ENCODE data around the gene RSAD1. TPM values are rescaled to one million over a fixed set of nuclear protein-coding genes. Genes with fewer than 3 reads are reported as not detected.

Gene RSAD1
- polyA plus RNA-seq, 3 donors = 52.7 to 62.3 (median 58.9) TPM

DNA sequence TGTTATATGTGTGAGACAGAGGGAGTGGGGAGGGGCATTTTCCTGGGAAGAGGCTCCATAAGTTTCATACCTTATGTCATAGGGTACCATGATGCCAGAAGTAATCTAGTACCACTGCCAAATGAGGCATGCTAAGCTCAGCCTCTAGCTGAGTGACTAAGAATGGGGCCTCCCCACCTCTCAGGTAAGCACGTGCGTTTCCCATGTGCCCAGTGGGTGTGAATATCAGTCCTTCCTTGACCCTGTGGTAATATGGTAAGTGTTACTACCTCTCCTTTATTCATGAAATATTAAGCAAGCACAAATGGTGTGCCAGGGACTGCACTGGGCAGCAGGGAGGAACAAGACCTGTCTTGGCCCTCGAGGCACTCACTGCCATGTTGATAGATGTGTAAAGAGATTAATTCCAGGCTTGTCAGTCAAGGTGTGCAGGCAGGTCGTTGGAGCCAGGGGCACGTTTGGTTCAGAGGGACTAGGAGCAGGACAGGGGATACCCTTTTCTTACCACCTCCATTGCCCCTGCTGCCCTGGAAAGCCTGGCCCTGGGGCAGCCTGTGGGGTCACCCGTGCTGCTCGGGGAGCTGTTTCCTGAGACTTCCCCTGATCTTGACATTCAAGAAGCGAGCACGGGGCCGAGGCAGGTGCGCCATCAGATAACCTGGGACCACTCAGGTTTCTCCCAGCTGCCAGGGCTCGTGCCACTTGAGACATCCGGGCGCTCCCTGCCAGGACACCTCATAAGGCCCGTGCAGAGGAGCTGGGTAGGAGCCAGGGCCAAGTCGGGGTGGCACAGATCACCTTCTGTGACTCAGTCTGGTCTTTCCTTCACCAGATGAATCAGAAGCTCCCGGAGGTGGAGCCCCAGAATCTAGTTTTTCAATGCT, 8.8 kb downstream of the RSAD1 start:
- DNase-seq = no peak

GRCh38 chr17:50488880-50489279, 10.2 kb downstream of the RSAD1 start:
- DNase-seq = no peak

- DNase-seq = no peak
These were observed 12.8 kb downstream of the RSAD1 start for GRCh38 chr17:50491505-50491904.

DNA sequence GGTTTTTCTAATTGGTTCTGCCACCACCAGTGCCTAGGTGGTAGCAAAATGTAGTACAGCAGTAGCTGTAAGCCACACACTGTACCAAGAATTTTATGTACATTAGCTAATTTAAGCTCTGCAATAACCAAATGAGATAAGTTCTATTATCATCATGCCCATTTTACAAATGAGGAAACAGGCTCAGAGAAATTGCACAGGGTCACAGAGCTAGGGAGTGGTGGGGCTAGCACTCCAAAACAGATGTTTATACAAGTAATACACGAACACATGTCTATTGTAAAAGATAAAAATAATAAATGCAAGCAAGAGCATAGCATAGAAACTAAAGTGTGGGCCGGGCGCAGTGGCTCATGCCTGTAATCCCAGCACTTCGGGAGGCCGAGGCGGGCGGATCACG, 13.6 kb downstream of the RSAD1 start:
- DNase-seq = no peak

GRCh38 chr17:50493744-50494143, 15.1 kb downstream of the RSAD1 start:
- DNase-seq = no peak

DNA sequence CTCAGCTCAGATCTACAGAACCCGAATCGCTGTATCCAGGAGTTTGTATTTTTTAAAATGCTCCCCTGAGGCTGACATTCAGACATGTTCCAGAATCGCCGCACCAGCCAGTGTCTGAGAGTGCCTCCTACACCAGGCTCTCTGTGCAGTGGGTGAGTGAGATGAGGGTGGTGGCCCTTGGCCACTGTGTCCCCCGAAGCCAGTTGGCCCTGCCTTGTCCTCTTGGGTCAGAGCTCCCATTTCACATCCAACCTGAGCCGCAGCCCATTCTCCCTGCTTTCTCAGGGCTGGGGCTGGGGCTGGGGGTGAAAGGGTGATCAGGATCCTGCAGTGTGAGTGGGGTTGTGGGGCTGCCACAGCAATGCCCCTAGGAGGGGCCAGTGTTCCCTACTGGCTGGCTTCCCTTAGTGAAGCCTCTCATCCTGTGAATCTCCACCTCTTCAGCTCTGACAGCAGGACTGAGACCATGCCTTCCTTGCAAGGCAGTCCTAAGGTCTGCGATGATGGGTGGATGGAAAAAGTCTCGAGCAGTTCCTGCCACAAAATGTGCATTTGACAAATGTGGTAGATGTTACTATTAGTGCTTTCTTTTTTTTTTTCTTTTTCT, 16.7 kb downstream of the RSAD1 start:
- no peak for DNase-seq

DNA sequence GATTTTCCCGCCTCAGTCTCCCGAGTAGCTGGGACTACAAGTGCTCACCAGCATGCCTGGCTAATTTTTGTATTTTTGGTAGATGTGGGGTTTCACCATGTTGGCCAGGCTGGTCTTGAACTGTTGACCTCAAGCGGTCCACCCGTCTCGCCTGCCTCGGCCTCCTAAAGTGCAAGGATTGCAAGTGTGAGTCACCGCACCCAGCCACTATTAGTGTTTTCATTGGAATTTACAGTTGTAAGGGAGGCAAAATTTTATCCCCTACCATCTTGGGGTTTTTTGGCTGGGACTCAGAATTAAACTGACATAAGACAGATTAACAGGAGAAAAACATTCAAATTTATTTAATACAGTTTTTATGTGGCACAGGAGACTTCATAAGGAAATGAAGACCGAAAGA, 17.3 kb downstream of the RSAD1 start:
- DNase-seq = no peak

GRCh38 chr17:50498021-50498874, 19.6 kb downstream of the RSAD1 start:
- DNase-seq = no peak

DNA sequence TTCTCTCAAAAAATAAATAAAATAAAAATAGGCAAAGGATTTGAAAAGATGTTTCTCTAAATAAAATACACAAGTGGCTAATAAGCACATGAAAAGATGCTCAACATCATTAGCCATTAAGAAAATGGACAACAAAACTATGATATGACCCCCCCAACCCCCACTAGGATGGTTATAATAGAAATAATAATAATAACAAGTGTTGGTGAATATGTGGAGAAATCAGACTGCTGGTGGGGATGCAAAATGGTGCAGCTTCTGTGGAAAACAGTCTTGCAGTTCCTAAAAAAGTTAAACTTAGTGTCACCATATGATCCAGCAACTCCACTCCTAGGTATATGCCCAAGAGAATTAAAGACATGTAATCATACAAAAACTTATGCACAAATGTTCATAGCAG, 20.6 kb downstream of the RSAD1 start:
- no peak for DNase-seq

DNA sequence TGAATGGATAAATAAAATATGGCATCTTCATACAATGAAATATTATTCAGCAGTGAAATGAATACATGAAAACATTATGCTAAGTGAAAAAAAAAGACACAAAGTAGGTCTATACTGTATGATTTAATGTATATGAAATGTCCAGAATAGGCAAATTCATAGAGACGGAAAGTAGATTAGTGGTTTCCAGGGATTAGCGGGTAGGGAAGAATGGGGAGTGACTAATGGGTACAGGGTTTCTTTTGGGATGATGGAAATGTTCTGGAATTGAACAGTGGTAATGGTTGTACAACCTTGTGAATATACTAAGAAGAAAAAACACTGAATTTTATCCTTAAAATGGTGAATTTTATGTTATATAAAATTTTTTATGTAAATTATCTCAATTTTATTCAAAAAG, 21.1 kb downstream of the RSAD1 start:
- DNase-seq = no peak

DNA sequence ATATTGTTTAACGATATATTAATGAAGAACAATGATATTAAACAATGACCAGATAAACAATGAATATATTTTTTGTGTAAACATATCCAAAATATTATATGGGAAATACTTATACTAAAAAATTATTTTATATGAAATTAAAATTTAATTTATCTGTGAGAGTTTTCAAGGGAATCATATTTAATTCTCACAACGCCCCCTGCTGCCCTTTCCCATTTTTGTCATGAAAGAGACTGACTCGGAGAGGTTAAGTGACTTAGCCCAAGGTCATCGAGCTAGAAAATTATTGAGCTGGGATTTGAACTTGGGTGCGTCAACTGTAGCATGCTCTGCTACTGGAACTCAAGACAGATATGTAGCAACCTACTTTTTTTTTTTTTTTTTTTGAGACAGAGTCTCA, 22.4 kb downstream of the RSAD1 start:
- DNase-seq = no peak

DNA sequence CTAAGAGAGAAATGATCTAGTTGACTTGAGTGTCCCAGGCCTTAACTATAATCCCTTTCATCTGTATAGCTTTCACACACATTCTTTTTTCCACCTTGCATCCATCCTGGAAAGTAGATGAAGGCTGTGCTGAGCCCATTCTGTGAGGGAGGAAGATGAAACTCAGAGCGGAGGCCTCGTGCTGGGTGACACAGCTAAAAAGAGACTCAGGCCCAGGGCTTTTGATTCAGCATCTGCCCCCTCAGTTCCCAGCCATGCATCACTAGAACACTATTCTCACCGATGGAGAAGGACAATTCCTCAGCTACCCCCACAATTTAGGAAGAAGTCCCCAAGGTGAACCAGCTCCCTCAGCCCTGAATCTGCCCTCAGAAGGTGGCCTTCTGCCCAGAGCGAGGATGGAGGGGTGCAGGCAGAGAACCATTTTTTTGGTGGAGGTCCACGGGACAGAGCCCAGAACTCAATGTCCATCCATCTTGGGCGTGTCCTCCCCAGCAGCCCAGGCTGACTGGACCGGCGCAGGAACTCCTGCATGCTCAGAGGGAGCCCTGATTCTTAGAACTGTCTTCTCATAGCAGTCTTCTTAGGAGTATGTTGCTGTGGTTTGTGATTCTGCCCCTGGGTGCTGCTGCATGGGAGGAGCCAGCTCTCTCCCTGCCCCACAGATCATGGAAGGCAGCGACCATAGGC, 23.8 kb downstream of the RSAD1 start:
- DNase-seq = no peak

DNA sequence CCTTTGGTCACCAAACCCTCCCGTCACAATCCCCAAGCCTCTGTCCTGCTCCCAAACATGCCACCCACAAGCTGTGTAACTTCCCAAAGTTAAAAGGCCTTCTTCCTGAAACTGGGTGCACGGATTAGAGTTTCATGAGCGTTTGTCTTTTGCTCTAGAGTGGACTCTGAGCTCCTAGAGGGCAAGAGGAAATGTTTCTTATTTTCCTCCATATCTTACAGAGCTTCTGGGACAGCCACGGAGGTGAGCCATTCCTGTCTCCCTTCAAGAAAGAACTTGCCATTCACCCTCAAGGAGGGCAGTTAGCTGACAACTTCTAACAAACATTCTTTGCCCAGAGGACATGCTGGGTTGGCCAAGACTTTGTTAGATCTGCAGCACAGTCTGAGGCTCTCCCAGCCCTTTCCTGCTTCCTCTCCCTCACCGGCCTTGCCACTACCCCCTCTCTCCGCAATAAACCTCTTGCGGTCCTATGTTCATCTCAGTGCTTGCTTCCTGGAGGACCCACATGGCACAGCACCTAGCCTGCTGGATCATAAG, 27.0 kb downstream of the RSAD1 start:
- DNase-seq = no peak

- DNase-seq = no peak
These were observed 27.6 kb downstream of the RSAD1 start for GRCh38 chr17:50506298-50506697.

- DNase-seq = peak; percentile 85
These were observed 29.4 kb downstream of the RSAD1 start, which contains the start of gene MYCBPAP for GRCh38 chr17:50507871-50508572. Gene MYCBPAP (plus strand): TSS chr17:50508439. CDS start chr17:50508675, 236 bp downstream.

DNA sequence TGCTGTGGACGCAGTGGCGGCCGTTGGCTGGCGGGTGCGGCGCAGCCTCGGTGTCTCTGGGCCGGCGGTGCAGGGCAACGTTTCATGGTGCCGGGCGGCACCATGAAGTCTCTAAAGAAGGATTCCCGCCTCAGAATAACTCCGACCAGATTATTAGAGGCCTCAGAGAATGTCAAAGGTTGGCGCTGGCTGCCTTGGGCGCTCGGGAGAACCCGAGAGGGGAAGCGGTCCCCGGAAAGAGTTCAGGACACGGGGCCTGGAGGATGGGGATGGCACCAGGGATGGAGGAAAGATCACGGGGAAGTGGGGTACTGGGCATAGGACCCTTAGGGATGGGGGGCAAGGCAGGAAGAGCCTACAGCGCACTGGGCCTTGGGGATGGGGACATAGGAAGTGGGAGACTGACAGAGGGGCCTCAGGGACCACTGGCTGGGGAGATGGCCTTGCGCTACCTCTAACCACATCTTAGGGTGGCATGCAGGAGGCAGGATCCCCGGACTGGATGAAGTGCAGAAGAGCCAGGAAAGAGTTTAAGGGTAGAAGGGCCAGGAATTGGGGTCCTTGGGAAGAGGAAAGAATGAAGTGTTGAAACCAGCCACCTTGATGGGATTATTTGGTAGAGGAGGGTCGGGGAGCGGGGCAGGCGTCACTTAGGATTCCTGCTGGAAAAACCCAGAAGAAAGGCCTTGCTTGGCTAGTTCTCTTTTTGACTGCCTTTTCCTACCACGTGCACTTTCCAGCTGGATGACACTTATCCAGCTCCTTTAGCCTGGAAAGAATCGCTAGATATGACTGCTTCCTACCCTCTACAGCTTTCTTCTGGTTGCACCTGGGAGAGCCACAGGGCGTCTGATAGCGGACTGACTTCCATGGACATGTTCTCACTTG, 30.2 kb downstream of the RSAD1 start:
- no peak for DNase-seq

DNA sequence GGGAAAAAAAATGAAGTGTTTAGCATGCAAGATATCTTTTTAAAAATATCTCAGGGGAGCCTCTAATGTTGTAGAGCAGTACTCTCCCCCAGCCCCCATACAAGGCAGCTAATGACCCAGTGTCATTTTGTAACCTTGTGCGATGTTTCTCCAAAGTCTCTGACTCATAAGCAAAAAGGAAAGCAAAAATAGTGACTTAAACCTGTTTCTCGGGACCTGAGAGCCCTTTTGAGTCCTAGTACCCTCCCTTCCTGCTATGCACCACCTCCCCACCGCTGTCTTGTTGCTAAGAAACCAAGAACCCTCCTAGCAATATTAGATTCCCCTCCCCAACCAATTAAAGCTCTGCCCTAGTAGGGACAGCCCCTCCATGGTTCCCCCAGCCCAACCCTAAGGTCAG, 32.4 kb downstream of the RSAD1 start:
- no peak for DNase-seq

- no peak for DNase-seq
These were observed 34.8 kb downstream of the RSAD1 start for GRCh38 chr17:50513495-50513894.

DNA sequence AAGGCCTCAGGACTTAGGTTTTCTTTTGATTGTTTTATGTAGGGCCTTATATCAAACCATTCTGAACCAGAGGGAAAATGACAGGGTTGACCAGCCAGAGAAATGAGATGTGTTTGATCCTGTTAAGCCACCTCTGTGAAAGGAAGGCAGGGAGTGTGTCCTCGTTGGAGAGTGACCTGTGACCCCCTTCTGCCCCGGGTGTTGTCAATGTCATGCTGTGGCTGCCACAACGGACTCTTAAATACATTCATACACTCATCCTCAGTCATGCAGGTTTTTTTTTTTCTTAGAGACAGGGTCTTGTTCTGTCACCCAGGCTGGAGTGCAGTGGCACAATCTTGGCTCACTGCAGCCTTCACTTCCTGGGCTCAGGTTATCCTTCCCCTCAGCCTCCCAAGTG, 35.7 kb downstream of the RSAD1 start:
- DNase-seq = no peak

Measured in renal pelvis (tissue), 4 donors.